ENCODE measurements around the gene CD200.
A peak's percentile ranks its signal among the peaks of the same experiment; 100 is the strongest.
"Not testable (repeated sequence)": the region's sequence is repeated elsewhere in the genome, so short reads cannot be mapped to it uniquely, and the experiment has no call there.

CD200 gene

DNA sequence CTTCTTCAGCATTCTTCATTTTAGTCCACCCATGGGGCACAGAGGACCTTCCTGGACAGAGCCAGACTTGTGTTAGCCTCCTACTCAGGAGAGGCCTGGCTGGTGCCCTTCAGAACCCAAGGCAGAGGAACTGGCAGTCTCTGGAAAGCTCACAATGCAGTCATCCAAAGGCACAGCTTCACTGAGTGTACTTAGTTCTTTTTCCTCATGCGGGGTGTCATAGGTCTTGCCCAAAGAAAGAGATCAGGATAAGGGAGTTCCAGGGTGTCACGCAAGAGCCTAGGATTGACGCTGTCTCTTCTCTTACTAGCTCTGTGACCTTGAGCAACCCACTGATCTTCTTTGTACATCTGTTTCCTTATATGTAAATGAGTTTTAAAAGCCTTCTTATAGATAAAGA lies 58.7 kb downstream of the CD200 start:
- DNase-seq = no peak

- DNase-seq = no peak
These were observed 59.7 kb downstream of the CD200 start for GRCh38 chr3:112392393-112393359.

GRCh38 chr3:112393360-112393728 lies 60.4 kb downstream of the CD200 start:
- no peak for DNase-seq

- DNase-seq = no peak
These were observed 61.2 kb downstream of the CD200 start for GRCh38 chr3:112394003-112394640.

- DNase-seq = no peak
These were observed 62.4 kb downstream of the CD200 start for GRCh38 chr3:112395181-112395895.

DNA sequence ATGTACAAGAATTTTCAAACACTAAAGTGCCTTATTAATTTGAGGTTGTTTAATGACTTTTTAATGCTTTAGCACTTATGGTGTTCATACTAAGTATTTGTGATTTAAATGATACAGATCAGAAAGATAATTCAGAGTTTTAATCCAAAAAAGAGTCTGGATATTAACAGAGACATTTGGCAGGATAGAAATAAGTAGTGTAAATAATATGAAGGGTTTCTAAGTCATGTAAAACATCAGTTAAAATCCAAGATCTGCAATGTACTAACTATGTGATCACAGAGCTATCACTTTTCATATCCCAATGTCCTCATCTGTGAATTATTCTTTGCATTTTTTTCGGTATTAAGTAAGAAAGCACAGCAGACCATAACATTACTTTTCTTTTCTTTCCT lies 62.9 kb downstream of the CD200 start:
- no peak for DNase-seq

DNA sequence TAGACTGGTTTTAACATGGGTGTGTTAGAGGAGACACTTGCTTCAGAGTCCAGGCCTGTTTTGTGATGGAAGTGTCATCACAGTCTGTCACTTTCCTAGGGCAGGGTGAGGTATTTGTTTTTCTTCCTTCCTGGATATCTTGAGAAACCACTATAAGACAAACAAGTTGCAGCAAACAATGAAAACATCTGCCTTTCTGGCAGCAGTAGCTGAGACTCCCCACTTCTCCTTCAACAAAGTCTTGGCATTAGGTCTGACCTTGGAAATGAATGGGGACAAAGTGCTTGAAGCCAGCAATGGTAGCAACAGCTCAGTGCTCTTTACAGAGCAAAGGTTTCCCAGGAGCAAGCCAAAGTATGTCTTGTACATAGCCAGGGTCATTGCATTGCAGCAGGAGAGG lies 64.6 kb downstream of the CD200 start:
- DNase-seq = no peak

- no peak for DNase-seq
These were observed 66.1 kb downstream of the CD200 start for GRCh38 chr3:112399064-112399463.

GRCh38 chr3:112399554-112399953 lies 66.6 kb downstream of the CD200 start:
- DNase-seq = not testable (repeated sequence)

- not testable (repeated sequence) for DNase-seq
These were observed 67.4 kb downstream of the CD200 start for GRCh38 chr3:112400317-112400716.

- DNase-seq = no peak
These were observed 68.7 kb downstream of the CD200 start for GRCh38 chr3:112401617-112402016.

GRCh38 chr3:112403103-112403502 lies 70.1 kb downstream of the CD200 start:
- DNase-seq = no peak

GRCh38 chr3:112404924-112405549 lies 72.1 kb downstream of the CD200 start:
- not testable (repeated sequence) for DNase-seq

- peak; percentile 9 to 46 for DNase-seq
These were observed 72.9 kb downstream of the CD200 start for GRCh38 chr3:112405845-112406244.

DNA sequence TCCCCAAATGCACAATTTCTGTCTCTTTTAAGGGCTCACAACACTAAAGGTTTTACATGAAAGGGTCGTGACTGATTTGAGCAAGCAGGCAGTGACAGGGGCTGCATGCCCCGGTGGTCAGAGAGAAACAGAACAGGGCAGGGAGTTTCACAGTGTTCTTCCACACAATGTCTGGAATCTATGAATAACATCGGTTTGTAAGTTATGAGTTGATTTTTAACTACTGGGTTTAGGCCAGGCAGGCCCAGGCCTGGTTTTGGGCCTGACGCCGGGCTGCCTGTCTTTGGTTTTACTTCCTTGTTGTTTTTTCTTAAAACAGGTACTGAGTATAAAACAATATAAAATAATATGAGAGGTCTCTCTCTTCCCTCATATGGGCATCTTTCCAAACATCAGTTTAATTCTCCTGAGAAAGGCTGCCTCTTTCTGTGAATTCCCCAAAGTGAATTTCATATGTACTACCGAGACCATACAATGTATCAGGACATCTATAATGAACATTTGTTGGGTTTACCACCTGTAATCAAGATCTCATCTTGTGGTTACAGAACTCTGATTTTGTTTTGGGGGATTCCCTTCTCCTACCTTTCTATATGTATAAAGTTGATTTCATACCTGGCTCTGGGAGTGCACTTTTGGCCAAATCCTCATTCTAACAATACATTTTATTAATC lies 74.4 kb downstream of the CD200 start:
- DNase-seq = no peak

GRCh38 chr3:112407888-112408702 lies 75.1 kb downstream of the CD200 start:
- DNase-seq = no peak

- no peak for DNase-seq
These were observed 76.1 kb downstream of the CD200 start for GRCh38 chr3:112409041-112409440.

DNA sequence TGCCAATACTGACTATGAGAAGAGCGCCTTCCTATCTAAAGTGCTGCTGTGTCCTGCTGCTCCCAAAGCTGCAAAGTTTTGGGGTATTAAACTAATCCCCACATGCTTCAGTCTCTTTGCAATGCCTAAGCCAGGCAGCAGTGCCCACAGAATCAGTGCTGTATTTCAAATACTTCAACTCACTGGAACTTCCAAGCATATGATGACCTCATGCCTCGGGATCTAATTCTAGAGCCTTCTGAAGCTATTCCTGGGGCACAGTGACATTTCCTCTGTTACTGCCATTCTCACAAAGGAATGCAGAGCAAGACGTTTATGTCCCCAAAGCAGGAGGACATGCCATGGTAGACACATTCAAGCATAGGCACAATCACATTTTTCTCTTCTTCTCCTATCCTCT lies 78.5 kb downstream of the CD200 start:
- no peak for DNase-seq
